Activated T-cell treated with anti-CD3 and anti-CD28 coated beads, Interleukin-2, amount 50 U/mL, for 48 hours (primary cell): Measurements from ENCODE around the gene ABHD5.

Experiments used
- DNase-seq, 2 experiments: peaks; one replicate each; pipeline ENCODE4 v3.0.0-alpha.2; 2020

ABHD5 gene

GRCh38 chr3:43759297-43759782, 68.6 kb downstream of the ABHD5 start:
- peak; percentile 26 to 39 for DNase-seq

GRCh38 chr3:43759938-43760337, 69.2 kb downstream of the ABHD5 start:
- DNase-seq = no peak

- DNase-seq = no peak
These were observed 70.2 kb downstream of the ABHD5 start for GRCh38 chr3:43760938-43761337.

- DNase-seq = no peak
These were observed 71.7 kb downstream of the ABHD5 start for GRCh38 chr3:43762451-43762850.

- DNase-seq = no peak
These were observed 73.3 kb downstream of the ABHD5 start for GRCh38 chr3:43764056-43764455.

GRCh38 chr3:43764471-43764870, 73.7 kb downstream of the ABHD5 start:
- DNase-seq = no peak

GRCh38 chr3:43765521-43765971, 74.8 kb downstream of the ABHD5 start:
- DNase-seq = no peak

- DNase-seq = no peak
These were observed 76.1 kb downstream of the ABHD5 start for GRCh38 chr3:43766672-43767465.

- DNase-seq = no peak
These were observed 77.7 kb downstream of the ABHD5 start for GRCh38 chr3:43768381-43768973.

- peak; percentile 90 to 92 for DNase-seq
These were observed 78.6 kb downstream of the ABHD5 start for GRCh38 chr3:43769097-43769884.

GRCh38 chr3:43769885-43770425, 79.2 kb downstream of the ABHD5 start:
- DNase-seq = peak; percentile 41 to 52

GRCh38 chr3:43770426-43771103, 79.8 kb downstream of the ABHD5 start:
- DNase-seq = peak; percentile 39 to 47

- no peak for DNase-seq
These were observed 80.9 kb downstream of the ABHD5 start for GRCh38 chr3:43771610-43772009.

GRCh38 chr3:43773273-43774094, 82.7 kb downstream of the ABHD5 start:
- no peak for DNase-seq

GRCh38 chr3:43774799-43775198, 84.1 kb downstream of the ABHD5 start:
- DNase-seq = no peak

- no peak for DNase-seq
These were observed 85.4 kb downstream of the ABHD5 start for GRCh38 chr3:43776101-43776500.

- DNase-seq = no peak
These were observed 89.1 kb downstream of the ABHD5 start for GRCh38 chr3:43779850-43780249.

- DNase-seq = no peak
These were observed 91.8 kb downstream of the ABHD5 start for GRCh38 chr3:43782541-43782940.
